ENCODE results near the gene FLT1.

The FLT1 gene

DNA sequence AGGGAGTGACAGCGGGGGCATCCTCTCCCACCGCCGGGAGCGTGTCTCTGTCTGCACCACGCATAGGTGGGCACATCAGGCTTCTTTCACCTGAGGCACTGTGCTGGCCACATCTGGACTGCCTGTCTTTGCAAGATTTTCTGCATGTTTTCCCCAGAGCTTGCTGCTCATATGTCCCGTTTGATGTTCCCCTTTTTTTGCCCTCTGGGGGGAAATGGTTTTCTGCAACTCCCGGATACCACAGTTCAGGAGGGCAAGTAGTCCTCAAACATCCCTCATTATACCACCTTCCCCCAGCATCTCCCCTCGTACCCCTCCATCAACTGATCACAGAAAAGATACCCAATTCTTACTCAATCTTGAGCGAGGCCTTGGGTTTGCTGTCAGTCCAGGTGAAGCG lies 188.6 kb downstream of the FLT1 start:
- FAIRE-seq (no peak), DNase-seq (ENCODE audit: insufficient read length, low spot score) (no peak)
- no peak for TF ChIP-seq POLR2A (IDR thresholded peaks at IDR 0.05; ENCODE audit: low read depth, low read length)

DNA sequence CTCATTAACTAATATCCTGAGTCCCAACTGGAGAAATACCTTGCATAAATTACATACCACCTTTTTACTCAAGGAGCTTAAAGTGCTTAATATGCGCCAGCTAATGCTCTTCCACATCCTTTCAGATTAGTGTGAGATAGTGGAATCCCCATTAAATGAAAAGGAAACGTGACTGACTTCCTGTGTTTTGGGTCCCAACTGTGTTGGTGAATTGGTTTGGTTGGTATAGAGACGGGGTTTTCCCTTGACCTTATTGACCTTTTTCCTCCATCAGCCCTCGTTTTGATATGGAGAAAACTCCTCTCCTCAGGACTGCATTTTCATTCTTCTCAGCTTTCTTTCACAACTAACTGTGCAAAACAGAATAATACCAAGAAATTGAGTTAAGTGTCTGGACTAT lies 193.1 kb downstream of the FLT1 start:
- no peak for FAIRE-seq
- no peak for TF ChIP-seq POLR2A (IDR thresholded peaks at IDR 0.05; ENCODE audit: low read depth, low read length)
- DNase-seq (ENCODE audit: insufficient read length, low spot score), result no peak

DNA sequence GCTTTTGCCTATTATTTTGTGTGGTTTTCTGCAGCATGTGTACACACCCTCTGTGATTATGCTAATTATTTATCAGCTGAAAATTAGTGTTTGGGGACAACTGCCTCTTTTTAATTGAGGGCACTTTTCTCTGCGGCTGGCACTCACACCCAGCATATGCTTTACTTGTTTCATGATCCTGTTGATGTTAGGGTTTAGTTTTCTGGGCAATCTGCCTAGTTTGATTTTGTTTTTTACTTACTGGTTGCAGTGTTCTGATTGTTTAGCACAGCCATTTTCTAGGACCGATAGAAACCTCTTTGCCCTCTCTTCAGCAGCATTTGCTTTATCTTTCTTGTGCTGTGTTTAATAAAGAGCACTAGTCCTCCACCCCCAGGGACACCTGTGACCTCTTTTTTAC lies 195.0 kb downstream of the FLT1 start:
- FAIRE-seq, result no peak
- TF ChIP-seq POLR2A (IDR thresholded peaks at IDR 0.05; ENCODE audit: low read depth, low read length), result no peak

DNA sequence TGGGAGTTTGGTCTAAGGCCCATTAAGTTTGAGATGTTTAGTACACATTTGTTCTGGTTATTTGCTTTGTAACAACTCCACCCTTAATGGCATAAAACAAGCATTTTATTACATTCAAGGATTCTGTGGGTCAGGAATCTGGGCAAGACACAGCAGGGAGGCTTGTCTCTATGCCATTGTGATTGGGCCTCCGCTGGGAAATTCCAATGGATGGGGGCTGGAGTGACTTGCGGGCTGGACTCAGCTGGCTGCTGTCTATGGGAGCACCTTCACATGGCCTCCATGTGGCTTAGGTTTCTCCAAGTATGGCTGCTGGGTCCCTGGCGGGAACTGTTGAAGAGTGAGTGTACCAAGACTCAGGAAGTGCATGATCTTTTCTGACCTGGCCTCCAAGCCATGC lies 197.6 kb downstream of the FLT1 start:
- no peak for FAIRE-seq
- no peak for DNase-seq (ENCODE audit: insufficient read length, low spot score)
- TF ChIP-seq POLR2A (IDR thresholded peaks at IDR 0.05; ENCODE audit: low read depth, low read length), result no peak

More for the DNA sequence above, 195.0 kb downstream of the FLT1 start:
- DNase-seq (ENCODE audit: insufficient read length, low spot score), result no peak

DNA sequence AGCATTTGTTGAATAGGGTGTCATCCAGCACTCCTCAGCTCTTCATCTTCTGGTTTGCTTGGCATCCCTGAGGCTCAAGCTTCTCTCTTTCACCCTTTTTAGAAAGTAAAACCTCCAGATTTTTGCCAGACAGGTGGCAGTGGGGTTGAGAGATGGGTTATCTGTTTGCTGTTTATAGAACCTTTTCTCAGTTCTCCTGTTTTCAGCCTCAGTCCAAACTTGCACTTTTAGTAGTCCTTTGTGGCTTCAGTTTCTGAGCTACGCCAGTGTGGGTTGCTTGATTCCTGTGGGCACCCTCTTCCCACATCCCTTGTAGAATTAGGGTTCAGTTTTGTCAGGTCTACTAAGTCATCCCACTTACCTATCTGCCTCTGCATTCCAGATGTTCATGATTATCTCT lies 208.7 kb downstream of the FLT1 start:
- FAIRE-seq (no peak), DNase-seq (ENCODE audit: insufficient read length, low spot score) (no peak)
- TF ChIP-seq POLR2A (IDR thresholded peaks at IDR 0.05; ENCODE audit: low read depth, low read length), result no peak

DNA sequence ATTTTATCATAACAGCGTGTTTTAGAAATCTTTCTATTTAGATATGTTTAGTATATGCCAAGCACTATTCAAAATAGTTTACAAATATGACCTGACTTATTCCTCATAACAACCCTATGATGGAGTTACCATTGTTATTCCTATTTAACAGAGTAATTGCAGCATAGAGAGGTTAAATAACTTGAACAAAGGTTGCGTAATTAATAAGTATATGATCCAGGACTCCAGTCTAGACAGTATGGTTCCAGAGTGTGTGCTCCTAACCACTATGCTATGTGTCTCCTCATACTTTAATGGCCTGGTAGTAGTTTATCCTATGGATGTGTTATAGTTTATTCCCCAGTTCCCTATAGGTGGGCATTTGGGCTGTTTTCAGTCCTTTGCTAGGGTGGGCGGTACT lies 211.3 kb downstream of the FLT1 start:
- DNase-seq (ENCODE audit: insufficient read length, low spot score) (no peak), FAIRE-seq (no peak)
- TF ChIP-seq POLR2A (IDR thresholded peaks at IDR 0.05; ENCODE audit: low read depth, low read length), result no peak

DNA sequence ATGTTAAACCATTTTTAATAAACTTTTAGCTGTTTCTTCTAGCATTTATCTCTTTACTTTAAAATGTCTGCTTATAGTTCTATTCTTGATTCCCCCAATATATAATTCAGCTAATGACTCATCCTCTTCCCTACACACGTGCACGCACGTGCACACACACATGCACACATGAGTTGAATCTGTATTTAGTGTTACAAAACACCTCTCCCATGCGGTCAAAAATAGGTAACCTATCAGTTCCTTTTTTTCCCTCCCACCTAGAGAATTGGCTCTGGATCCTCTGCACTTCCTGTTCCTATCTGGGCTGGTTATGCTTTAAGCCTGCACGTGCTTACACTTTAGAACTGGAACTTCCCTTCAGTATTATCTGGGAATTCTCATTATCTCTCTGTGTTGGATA lies 212.5 kb downstream of the FLT1 start:
- FAIRE-seq (no peak), DNase-seq (ENCODE audit: insufficient read length, low spot score) (no peak)
- TF ChIP-seq POLR2A (IDR thresholded peaks at IDR 0.05; ENCODE audit: low read depth, low read length), result no peak

DNA sequence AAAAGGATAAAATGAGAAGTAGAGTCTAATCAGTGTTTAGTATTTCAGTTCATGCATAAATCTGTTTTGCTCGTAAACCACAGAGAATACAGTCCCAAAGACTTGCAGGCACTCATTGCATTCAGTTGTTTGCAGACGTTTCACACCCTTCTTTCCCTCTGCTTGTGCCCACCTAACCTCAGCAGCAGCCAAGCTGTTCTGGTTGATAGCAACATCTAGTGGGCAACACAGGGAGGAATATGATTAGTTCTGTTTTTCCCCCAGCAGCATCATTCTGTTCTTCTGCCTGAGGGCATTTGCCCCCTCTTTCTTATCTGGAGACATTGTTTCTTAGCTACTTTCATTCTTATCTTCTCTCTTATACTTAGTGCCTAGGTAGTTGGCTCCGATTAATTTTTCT lies 221.0 kb downstream of the FLT1 start:
- FAIRE-seq (no peak), DNase-seq (ENCODE audit: insufficient read length, low spot score) (no peak)
- no peak for TF ChIP-seq POLR2A (IDR thresholded peaks at IDR 0.05; ENCODE audit: low read depth, low read length)

DNA sequence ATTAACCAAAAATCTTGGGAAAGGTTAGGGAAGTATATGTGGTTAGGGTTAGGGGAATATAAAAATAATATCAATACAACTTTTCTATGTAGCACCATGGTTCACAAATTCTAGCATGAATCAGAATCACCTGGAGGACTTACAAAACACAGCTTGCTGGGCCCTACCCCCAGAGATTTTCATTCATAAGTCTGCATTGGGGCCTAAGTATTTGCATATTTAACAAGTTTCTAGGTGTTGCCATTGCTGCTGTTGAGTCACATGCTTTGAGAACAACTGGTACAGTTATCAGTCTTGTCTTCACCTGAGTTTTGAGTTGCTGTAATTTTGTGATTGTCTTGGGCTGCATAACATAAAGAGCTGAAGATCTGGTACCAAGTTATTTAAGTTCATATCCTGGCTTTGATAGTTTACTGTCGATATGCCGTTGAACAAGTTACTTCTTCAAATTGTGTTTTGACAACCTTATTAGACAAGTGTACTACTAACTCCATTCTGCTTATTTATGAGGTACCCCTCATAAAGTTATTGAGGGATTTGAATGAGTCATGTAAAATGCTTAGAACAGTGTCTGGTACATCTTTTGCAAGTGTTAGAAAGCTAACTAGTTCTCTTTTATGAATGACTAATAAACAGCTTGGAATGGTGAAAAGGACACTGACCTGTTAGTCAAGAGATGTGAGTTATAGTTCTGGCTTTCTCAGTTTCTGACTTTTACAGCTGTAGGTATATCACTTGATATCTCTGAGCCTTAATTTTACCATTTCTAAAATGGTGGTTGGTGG lies 223.7 kb downstream of the FLT1 start:
- no peak for FAIRE-seq
- no peak for TF ChIP-seq POLR2A (IDR thresholded peaks at IDR 0.05; ENCODE audit: low read depth, low read length)
- no peak for DNase-seq (ENCODE audit: insufficient read length, low spot score)

DNA sequence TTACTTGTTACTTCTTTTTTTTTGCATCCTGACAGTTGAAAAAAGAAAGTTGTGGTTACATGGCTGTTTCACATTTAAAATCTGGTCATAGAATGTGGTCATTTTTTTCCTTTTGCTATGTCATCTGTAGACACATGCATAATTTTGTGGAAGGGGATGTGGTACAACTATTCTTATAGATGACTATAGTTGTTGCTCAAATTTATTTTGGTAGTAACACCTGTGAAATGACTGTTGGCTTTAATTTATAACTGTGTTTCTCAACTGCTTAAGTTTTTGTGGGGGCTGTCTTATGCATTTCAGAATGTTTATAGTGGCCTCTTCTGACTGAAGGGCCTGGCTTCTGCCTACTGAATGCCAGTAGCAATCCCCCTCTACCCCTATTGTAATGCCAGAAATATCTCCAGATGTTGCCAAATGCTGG lies 226.1 kb downstream of the FLT1 start:
- FAIRE-seq (no peak), DNase-seq (ENCODE audit: insufficient read length, low spot score) (no peak)
- no peak for TF ChIP-seq POLR2A (IDR thresholded peaks at IDR 0.05; ENCODE audit: low read depth, low read length)

DNA sequence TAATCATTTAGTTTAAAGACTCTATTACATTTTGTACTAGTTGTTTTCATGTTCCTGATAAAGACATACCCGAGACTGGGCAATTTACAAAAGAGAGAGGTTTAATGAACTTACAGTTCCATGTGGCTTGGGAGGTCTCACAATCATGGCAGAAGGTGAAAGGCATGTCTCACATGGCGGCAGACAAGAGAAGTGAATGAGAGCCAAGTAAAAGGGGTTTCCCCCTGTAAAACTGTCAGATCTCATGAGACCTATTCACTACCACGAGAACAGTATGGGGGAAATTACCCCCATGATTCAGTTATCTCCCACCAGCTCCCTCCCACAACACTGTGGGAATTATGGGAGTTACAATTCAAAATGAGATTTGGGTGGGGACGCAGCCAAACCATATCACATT lies 227.4 kb downstream of the FLT1 start:
- FAIRE-seq (no peak), DNase-seq (ENCODE audit: insufficient read length, low spot score) (no peak)
- TF ChIP-seq POLR2A (IDR thresholded peaks at IDR 0.05; ENCODE audit: low read depth, low read length), result no peak

DNA sequence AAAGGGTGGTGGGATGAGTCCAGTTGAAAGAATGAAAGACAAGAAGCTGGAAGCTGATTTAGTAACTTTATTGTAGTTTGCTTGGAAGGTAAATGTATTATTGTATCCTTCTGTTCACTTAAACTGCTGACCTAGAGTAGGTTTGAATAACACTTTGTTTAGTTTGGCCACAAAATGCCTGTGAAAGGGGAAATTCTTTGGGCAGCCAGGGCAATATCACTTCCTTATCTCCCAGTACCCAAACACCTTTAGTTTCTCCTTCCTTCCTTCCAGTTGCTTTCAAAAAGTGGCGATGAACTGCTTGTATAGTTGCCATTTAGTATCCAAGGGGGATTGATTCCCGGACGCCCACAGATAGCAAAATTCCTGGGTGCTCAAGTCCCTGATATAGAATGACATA lies 236.5 kb downstream of the FLT1 start:
- DNase-seq (ENCODE audit: insufficient read length, low spot score) (no peak), FAIRE-seq (no peak)
- TF ChIP-seq POLR2A (IDR thresholded peaks at IDR 0.05; ENCODE audit: low read depth, low read length), result no peak

DNA sequence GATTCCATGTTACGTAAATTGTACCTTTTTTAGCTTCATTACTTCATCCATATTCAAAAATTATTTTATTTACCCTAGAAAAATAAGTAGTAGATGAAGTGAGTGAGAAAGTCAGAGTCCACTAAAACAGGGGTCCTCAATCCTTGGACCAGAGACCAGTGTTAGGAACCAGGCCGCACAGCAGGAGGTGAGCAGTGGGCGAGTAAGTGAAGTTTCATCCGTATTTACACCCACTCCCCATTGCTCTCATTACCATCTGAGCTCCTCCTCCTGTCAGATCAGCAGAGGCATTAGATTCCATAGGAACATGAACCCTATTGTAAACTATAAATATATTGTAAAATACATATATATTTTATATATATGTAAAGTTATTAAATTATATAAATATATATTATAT lies 237.6 kb downstream of the FLT1 start:
- FAIRE-seq (no peak), DNase-seq (ENCODE audit: insufficient read length, low spot score) (no peak)
- TF ChIP-seq POLR2A (IDR thresholded peaks at IDR 0.05; ENCODE audit: low read depth, low read length), result no peak

DNA sequence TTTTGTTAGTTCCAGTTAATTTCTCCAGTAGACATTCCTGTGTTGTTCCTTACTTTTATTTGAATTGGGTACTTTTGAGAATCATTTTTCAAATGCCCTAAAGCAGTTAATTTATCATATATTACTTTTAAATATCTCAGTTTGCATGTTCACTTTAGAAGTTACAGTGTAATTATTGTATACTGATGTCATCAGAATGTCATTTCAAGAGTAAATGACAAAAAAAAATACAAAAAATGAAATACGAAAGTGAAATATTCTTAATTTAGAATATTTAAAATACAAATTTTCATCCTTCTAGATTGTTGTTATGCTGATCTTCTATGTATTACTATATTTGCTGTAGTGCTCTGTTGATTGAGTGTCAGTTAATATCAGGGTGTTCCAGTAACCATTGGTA lies 242.4 kb downstream of the FLT1 start:
- DNase-seq (ENCODE audit: insufficient read length, low spot score) (no peak), FAIRE-seq (no peak)
- TF ChIP-seq POLR2A (IDR thresholded peaks at IDR 0.05; ENCODE audit: low read depth, low read length), result no peak

DNA sequence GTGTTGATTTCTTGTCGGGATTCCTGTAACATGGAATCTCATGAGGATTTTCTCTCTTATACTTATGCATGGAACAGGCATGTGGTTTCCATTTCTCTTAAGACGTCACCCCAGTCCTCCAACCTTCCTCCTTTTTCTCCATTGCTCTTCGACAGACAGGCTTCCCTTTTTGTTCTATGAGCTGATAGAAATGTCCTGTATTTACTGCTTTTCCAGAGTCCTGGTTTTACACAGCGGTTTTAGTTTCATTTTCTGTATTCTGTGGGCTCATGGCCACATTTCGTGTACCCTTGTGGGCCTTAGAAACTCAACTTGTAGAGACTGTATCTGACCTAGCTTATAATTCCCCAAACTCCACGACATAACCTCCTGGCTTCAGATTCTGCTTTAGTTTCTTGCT lies 243.5 kb downstream of the FLT1 start:
- FAIRE-seq (no peak), DNase-seq (ENCODE audit: insufficient read length, low spot score) (no peak)
- TF ChIP-seq POLR2A (IDR thresholded peaks at IDR 0.05; ENCODE audit: low read depth, low read length), result no peak

DNA sequence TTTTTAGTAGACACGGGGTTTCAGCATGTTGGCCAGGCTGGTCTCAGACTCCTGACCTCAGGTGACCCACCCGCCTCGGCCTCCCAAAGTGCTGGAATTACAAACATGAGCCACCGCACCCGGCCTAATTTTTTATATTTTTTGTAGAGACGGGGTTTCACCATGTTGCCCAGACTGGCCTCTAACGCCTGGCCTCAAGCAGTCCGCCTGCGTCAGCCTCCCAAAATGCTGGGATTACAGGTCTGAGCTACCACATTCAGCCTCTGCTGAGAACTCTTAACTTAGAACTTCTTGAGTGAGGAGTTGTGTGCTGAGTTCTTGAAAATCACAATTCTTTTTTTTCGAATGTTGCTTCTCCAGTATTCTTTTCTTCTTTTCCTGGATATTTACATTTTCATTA lies 244.4 kb downstream of the FLT1 start:
- DNase-seq (ENCODE audit: insufficient read length, low spot score), result no peak
- no peak for TF ChIP-seq POLR2A (IDR thresholded peaks at IDR 0.05; ENCODE audit: low read depth, low read length)
- FAIRE-seq, result no peak

Measured in H54 (cell line).